ENCODE results near the gene FUT6. TPM values are rescaled to one million over a fixed set of nuclear protein-coding genes. Genes with fewer than 3 reads are reported as not detected.
"Not testable (repeated sequence)": the region's sequence is repeated elsewhere in the genome, so short reads cannot be mapped to it uniquely, and the experiment has no call there.

The FUT6 gene
- not detected in 2 replicates for total RNA-seq (2014; rRNA removed; shearing (Covaris generic))
- polyA plus RNA-seq (2015; cell fraction: cytosol; rRNA removed), result 0.12 TPM in 1 of 2 replicates, not detected in the other
- not detected in 2 replicates for polyA plus RNA-seq (2015; cell fraction: nucleus; rRNA removed)

- no peak for DNase-seq (ENCODE audit: low read depth)
These were observed at the start of gene FUT6 for GRCh38 chr19:5839065-5840017. FUT6 (minus strand) TSS chr19:5839702; CDS start chr19:5832567, 7,135 bp downstream.

GRCh38 chr19:5884065-5884811 is 44.7 kb upstream of the FUT6 start:
- not testable (repeated sequence) for DNase-seq (ENCODE audit: low read depth)

- not testable (repeated sequence) for DNase-seq (ENCODE audit: low read depth)
These were observed 43.8 kb upstream of the FUT6 start for GRCh38 chr19:5883157-5883873.

GRCh38 chr19:5882421-5882968 is 43.0 kb upstream of the FUT6 start:
- DNase-seq (ENCODE audit: low read depth), result no peak

GRCh38 chr19:5881543-5882299 is 42.2 kb upstream of the FUT6 start:
- no peak for DNase-seq (ENCODE audit: low read depth)

GRCh38 chr19:5880604-5881078 is 41.1 kb upstream of the FUT6 start:
- no peak for DNase-seq (ENCODE audit: low read depth)

- no peak for DNase-seq (ENCODE audit: low read depth)
These were observed 40.7 kb upstream of the FUT6 start for GRCh38 chr19:5880196-5880595.

- no peak for DNase-seq (ENCODE audit: low read depth)
These were observed 38.4 kb upstream of the FUT6 start for GRCh38 chr19:5877882-5878281.

- no peak for DNase-seq (ENCODE audit: low read depth)
These were observed 37.9 kb upstream of the FUT6 start for GRCh38 chr19:5877427-5877826.

- DNase-seq (ENCODE audit: low read depth), result peak; percentile 64
These were observed 35.0 kb upstream of the FUT6 start for GRCh38 chr19:5874496-5874895.

GRCh38 chr19:5873617-5874199 is 34.2 kb upstream of the FUT6 start:
- DNase-seq (ENCODE audit: low read depth), result no peak

GRCh38 chr19:5870986-5871394 is 31.5 kb upstream of the FUT6 start:
- DNase-seq (ENCODE audit: low read depth), result no peak

- DNase-seq (ENCODE audit: low read depth), result no peak
These were observed 28.0 kb upstream of the FUT6 start for GRCh38 chr19:5867201-5868136.

- no peak for DNase-seq (ENCODE audit: low read depth)
These were observed 26.3 kb upstream of the FUT6 start for GRCh38 chr19:5865772-5866171.

- no peak for DNase-seq (ENCODE audit: low read depth)
These were observed 25.4 kb upstream of the FUT6 start for GRCh38 chr19:5864725-5865486.

GRCh38 chr19:5864013-5864720 is 24.7 kb upstream of the FUT6 start:
- DNase-seq (ENCODE audit: low read depth), result no peak

- DNase-seq (ENCODE audit: low read depth), result no peak
These were observed 23.6 kb upstream of the FUT6 start for GRCh38 chr19:5863030-5863665.

All from HT1080 (cell line).